HS-27A (cell line): ENCODE measurements around the gene TUBB2B.

Experiments
- DNase-seq: peaks from one replicate; pipeline ENCODE4 v3.0.0-alpha.2; 2012; ENCODE audit warnings: low read depth, missing footprints

Gene TUBB2B

GRCh38 chr6:3232017-3232945 lies 4.8 kb upstream of the TUBB2B start:
- DNase-seq, result no peak

GRCh38 chr6:3231247-3232016 lies 4.0 kb upstream of the TUBB2B start:
- no peak for DNase-seq

- no peak for DNase-seq
Measured at GRCh38 chr6:3230900-3231246, 3.4 kb upstream of the TUBB2B start.

- no peak for DNase-seq
Measured at GRCh38 chr6:3230256-3230882, 2.9 kb upstream of the TUBB2B start.

DNA sequence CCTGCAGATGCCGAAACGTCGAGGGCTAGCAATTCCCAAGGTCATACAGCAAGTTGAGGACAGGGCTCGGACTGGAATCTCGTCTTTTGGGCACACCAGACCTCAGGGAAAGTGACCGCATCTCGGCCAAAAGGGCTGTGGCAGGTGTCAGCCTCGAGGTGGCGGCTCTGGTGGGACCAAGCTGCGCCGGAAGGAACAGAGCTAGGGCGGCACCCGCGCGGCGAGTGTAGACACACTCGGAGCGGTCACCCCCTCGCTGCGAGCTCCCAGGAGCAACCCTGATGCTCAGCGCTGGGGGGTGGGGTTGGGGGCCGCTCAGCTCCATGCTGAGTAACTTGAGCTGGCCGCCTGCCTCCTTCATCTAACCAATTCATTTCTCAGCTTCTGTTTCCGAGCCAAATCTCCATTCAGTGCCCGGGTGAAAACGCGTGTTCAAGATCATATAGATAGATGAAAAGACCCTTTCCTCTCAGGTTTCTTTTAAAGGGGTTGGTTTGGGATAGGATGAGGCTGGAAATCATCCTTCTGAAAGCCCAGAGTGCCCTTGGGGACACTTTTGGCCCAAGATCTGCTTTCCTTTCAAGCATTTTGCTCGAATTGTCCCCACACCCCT lies 2.2 kb upstream of the TUBB2B start:
- no peak for DNase-seq

- no peak for DNase-seq
Measured at GRCh38 chr6:3228771-3229565, 1.5 kb upstream of the TUBB2B start.

DNA sequence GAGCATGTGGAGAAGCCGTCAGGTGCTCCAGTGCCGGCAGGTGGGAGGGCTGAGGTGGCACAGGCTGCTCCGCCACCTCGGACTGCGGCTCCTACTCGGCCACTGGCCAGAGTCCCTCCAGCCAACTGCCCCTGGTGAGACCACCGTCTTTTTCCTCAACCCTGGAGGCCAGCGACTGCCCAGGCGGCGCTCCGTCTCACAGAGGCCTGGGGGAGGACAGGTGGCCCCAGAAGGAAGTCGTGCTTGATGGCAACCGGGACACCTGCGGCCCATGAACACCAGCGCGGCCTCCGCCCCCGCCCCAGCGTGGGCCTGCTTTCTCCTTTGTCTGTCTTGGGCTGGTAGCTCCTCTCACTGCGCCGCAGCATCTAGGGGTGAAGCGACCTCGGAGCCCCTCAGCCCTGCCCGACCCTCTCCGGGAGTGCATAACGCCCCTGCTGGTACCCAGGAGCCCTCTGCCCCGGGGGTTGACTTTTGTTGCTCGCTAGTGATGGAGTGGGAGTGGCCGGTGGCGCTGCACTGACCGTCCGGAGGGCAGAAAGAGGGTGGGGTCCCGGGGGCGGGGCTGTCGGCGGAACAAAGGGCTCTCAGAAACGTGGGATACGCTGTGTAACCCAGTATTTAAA lies 706 bp upstream of the TUBB2B start:
- no peak for DNase-seq

GRCh38 chr6:3226481-3227362 lies 731 bp downstream of the TUBB2B start:
- DNase-seq, result no peak

GRCh38 chr6:3226042-3226441 lies 1.4 kb downstream of the TUBB2B start:
- no peak for DNase-seq

GRCh38 chr6:3222506-3223038 lies 4.9 kb downstream of the TUBB2B start:
- DNase-seq, result no peak

- no peak for DNase-seq
Measured at GRCh38 chr6:3221578-3221977, 5.9 kb downstream of the TUBB2B start.

DNA sequence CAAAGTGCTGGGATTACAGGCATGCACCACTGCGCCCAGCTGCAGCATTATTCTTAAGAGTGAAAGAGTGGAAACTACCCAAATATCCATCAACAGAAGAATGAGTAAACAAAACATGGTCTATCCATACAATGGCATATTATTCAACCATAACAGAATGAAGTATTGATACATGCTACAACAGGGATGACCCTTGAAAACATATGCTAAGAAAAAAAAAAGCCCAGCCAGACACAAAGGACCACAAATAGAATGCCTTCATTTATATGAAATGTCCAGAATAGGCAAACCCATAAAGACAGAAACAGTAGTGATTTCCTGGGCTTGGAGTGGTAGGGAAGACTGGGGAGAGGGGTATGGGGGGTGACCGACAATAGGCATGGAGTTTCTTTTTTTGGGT lies 7.1 kb downstream of the TUBB2B start:
- DNase-seq, result no peak

DNA sequence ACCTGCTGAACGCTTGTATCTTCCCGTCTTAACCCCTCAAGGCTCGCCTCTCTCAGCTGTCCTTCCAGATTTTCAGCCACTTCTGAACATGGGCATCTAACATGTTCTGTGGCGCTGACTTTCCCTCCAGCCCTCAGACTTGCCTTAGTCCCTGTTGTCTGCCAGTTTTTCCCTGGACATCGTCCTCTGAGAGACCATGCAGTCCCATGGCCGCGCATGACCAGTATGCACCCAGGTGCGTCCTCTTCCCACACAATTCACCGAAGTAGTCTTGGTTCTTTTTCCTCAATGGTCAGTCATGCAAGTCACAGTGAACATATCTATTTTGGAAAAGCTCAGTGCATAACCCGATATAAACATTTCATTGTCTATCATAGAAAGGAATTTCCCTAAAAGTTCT lies 9.2 kb downstream of the TUBB2B start:
- no peak for DNase-seq

DNA sequence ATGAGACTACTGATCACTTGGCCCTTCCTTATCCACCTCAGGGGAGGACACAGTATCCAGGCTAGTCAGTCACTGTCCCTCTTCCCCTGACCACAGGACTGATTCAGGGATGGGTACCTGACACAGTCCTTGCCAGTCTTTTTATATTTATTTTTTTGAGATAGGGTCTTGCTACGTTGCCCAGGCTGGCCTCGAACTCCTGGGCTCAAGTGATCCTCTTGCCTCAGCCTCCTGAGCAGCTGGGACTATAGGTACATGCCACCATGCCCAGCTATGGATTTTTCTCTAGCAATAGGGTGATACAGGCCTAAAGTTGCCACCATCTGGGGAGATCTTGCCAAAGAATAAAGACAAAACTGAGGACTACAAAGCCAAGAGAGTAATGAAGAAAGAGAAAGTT lies 10.2 kb downstream of the TUBB2B start:
- no peak for DNase-seq

DNA sequence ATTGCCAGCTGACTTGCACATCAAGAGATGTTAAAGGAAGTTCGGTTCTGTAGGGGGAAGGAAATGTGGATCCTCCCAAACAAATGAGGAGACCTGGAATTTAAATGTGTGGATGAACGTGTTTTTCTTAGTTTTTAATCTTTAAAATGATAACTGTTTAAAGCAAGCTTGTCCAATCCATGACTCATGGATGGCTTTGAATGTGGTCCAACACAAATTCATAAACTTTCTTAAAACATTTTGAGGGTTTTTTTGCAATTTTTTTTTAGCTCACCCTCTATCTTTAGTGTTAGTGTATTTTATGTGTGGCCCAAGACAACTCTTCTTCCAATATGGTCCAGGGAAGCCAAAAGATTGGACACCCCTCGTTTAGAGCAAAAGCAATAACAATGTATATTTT lies 12.6 kb downstream of the TUBB2B start:
- DNase-seq, result no peak

DNA sequence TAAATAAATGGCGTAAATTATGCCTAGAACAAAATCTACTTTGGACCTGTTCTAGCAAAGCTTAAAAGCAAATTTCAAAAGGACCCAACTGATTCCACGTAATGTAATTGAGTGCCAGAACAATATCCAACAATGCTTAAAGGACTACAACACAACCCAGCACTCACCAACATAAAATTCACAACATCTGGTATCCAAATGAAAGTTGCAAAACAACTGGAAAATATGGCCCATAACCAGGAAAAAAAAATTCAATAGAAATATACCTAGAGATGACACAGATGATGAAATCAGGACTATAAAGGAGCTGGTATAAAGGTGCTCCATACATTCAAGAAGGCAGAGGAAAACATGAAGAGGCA lies 14.1 kb downstream of the TUBB2B start:
- no peak for DNase-seq

- no peak for DNase-seq
Measured at GRCh38 chr6:3212261-3212660, 15.2 kb downstream of the TUBB2B start.

DNA sequence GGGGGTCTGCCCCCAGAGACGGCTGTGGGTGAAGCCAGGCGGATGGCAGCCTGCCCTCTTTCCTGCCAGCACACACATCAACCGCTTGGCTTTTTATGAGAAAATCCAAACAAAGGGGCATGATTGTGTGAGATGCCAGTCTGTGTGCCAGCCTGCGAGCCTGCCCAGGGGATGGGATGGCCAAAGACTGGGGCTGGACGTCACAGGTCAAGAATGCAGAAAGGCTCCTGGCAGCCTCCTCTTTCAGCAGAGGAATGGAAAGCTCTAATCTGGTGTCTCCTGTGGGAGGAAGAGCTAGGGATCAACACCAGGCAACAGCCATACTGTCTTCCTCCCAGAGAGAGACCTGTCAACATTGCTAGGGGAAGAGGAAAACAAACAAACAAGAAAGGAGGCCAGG lies 15.8 kb downstream of the TUBB2B start:
- DNase-seq, result no peak

- DNase-seq, result no peak
Measured at GRCh38 chr6:3210024-3210610, 17.3 kb downstream of the TUBB2B start.
